HG03139 (cell line): ENCODE measurements around the gene ERG.

Source experiments
- ATAC-seq: cut with Tn5 transposase; IDR thresholded peaks from one replicate; pipeline ENCODE4 v1.9.1; 2021; ENCODE audit not compliant: unreplicated experiment

The ERG gene

GRCh38 chr21:38438462-38438893 lies 59.8 kb downstream of the ERG start:
- ATAC-seq, result no peak

- ATAC-seq, result no peak
Observed at GRCh38 chr21:38436341-38436740, 61.9 kb downstream of the ERG start.

- no peak for ATAC-seq
Observed at GRCh38 chr21:38434913-38435533, 63.3 kb downstream of the ERG start.

- no peak for ATAC-seq
Observed at GRCh38 chr21:38433471-38433870, 64.8 kb downstream of the ERG start.

- ATAC-seq, result no peak
Observed at GRCh38 chr21:38430401-38430984, 67.8 kb downstream of the ERG start.

GRCh38 chr21:38429011-38429410 lies 69.3 kb downstream of the ERG start:
- ATAC-seq, result no peak

- ATAC-seq, result no peak
Observed at GRCh38 chr21:38428211-38428610, 70.1 kb downstream of the ERG start.

GRCh38 chr21:38424305-38425019 lies 73.8 kb downstream of the ERG start:
- ATAC-seq, result no peak

GRCh38 chr21:38422082-38422481 lies 76.2 kb downstream of the ERG start:
- ATAC-seq, result no peak

- ATAC-seq, result no peak
Observed at GRCh38 chr21:38420140-38420539, 78.1 kb downstream of the ERG start.

- ATAC-seq, result no peak
Observed at GRCh38 chr21:38417726-38418125, 80.6 kb downstream of the ERG start.

- ATAC-seq, result no peak
Observed at GRCh38 chr21:38416791-38417190, 81.5 kb downstream of the ERG start.

- no peak for ATAC-seq
Observed at GRCh38 chr21:38413958-38414548, 84.2 kb downstream of the ERG start.

GRCh38 chr21:38410466-38410865 lies 87.8 kb downstream of the ERG start:
- ATAC-seq, result no peak

- ATAC-seq, result no peak
Observed at GRCh38 chr21:38409907-38410306, 88.4 kb downstream of the ERG start.

- no peak for ATAC-seq
Observed at GRCh38 chr21:38404177-38404576, 94.1 kb downstream of the ERG start.

- no peak for ATAC-seq
Observed at GRCh38 chr21:38402795-38403194, 95.5 kb downstream of the ERG start.

GRCh38 chr21:38402291-38402690 lies 96.0 kb downstream of the ERG start:
- no peak for ATAC-seq

- no peak for ATAC-seq
Observed at GRCh38 chr21:38401191-38401926, 96.9 kb downstream of the ERG start.

- ATAC-seq, result no peak
Observed at GRCh38 chr21:38400195-38400919, 97.9 kb downstream of the ERG start.

- ATAC-seq, result no peak
Observed at GRCh38 chr21:38399103-38399502, 99.2 kb downstream of the ERG start.
